CD14-positive monocyte (primary cell): Measurements from ENCODE around the gene SFT2D2. TPM values are rescaled to one million over a fixed set of nuclear protein-coding genes. Genes with fewer than 3 reads are reported as not detected.

Experiments
- DNase-seq, 3 donors: peaks; one replicate each; pipeline ENCODE4 v3.0.0-alpha.2; 2011 to 2022
- H2AFZ ChIP-seq: 2 replicates; pipeline ENCODE4 v1.6.0; 2012; ENCODE audit warnings: mild to moderate bottlenecking, low read depth, low read length, inconsistent platforms; ENCODE audit not compliant: insufficient read depth, poor library complexity, severe bottlenecking
- H3K27ac ChIP-seq, 2 donors: 1 replicate in 1 of 2; 2 replicates in 1 of 2; pipeline ENCODE4 v1.5.1; 2012 to 2013; ENCODE audit warnings: low read length in 2 of 2, control low read depth in 1 of 2, inconsistent platforms in 1 of 2, low read depth in 1 of 2, mild to moderate bottlenecking in 1 of 2
- H3K27me3 ChIP-seq, 2 donors: one replicate each; pipeline versions ENCODE4 v1.6.0 to v1.6.1; 2011 to 2013; ENCODE audit warnings: low read length in 2 of 2; ENCODE audit not compliant: control insufficient read depth in 2 of 2, insufficient read depth in 2 of 2
- H3K36me3 ChIP-seq, 2 donors: replicated peaks in 1 of 2; 1 replicate in 1 of 2; 2 replicates in 1 of 2; pipeline versions ENCODE4 v1.5.1 to v1.6.1; 2012 to 2013; ENCODE audit warnings: low read length in 2 of 2, control low read depth in 1 of 2, inconsistent platforms in 1 of 2, mild to moderate bottlenecking in 1 of 2; ENCODE audit not compliant: insufficient read depth in 2 of 2, control insufficient read depth in 1 of 2
- H3K4me1 ChIP-seq, 2 donors: 1 replicate in 1 of 2; 2 replicates in 1 of 2; pipeline versions ENCODE4 v1.5.1 to v1.6.1; 2012 to 2013; ENCODE audit warnings: low read length in 2 of 2, control low read depth in 1 of 2, inconsistent platforms in 1 of 2, mild to moderate bottlenecking in 1 of 2, moderate library complexity in 1 of 2; ENCODE audit not compliant: insufficient read depth in 2 of 2, control insufficient read depth in 1 of 2
- H3K4me2 ChIP-seq: replicated peaks from 2 replicates; pipeline ENCODE3; 2012; ENCODE audit warnings: low read length, moderate library complexity, mild to moderate bottlenecking; ENCODE audit not compliant: poor library complexity, severe bottlenecking; ENCODE audit errors: extremely low read depth
- H3K4me3 ChIP-seq, 3 experiments: fragments of 200-600 bp in 1 of 3; sonication (generic) in 1 of 3; replicated peaks in 1 of 3; 1 replicate in 2 of 3; 2 replicates in 1 of 3; pipeline ENCODE4 v1.5.1; 2011 to 2013; ENCODE audit warnings: low read length in 3 of 3, mild to moderate bottlenecking in 3 of 3, control low read depth in 2 of 3, low read depth in 2 of 3, inconsistent platforms in 1 of 3, moderate library complexity in 1 of 3
- H3K79me2 ChIP-seq: 2 replicates; pipeline ENCODE4 v1.6.0; 2012; ENCODE audit warnings: mild to moderate bottlenecking, control low read depth, inconsistent platforms, low read length, moderate library complexity; ENCODE audit not compliant: insufficient read depth
- H3K9ac ChIP-seq: 2 replicates; pipeline ENCODE4 v1.6.0; 2017; ENCODE audit warnings: low read length, mild to moderate bottlenecking; ENCODE audit not compliant: insufficient read depth, poor library complexity, severe bottlenecking
- H3K9me3 ChIP-seq, 2 donors: replicated peaks in 1 of 2; 1 replicate in 1 of 2; 2 replicates in 1 of 2; pipeline versions ENCODE4 v1.5.1 to v1.6.1; 2012 to 2013; ENCODE audit warnings: low read length in 2 of 2, control low read depth in 1 of 2; ENCODE audit not compliant: control insufficient read depth in 1 of 2, insufficient read depth in 1 of 2
- H4K20me1 ChIP-seq: 2 replicates; pipeline ENCODE4 v1.6.0; 2012; ENCODE audit warnings: mild to moderate bottlenecking, low read length, control low read depth, moderate library complexity; ENCODE audit not compliant: insufficient read depth
- H3K27ac Mint-ChIP-seq, 7 donors: one replicate each; pipeline ENCODE4 v1.8.0; 2020; ENCODE audit warnings: mild to moderate bottlenecking in 7 of 7, mixed read lengths in 7 of 7, moderate library complexity in 6 of 7, inconsistent platforms in 2 of 7
- H3K27me3 Mint-ChIP-seq, 3 donors: one replicate each; pipeline ENCODE4 v1.8.0; 2021 to 2022; ENCODE audit warnings: low read depth in 3 of 3, mild to moderate bottlenecking in 3 of 3, mixed read lengths in 3 of 3, moderate library complexity in 3 of 3, inconsistent platforms in 1 of 3
- H3K36me3 Mint-ChIP-seq, 2 donors: one replicate each; pipeline ENCODE4 v1.8.0; 2020; ENCODE audit warnings: mixed read lengths in 2 of 2, inconsistent platforms in 1 of 2, mild to moderate bottlenecking in 1 of 2
- H3K4me1 Mint-ChIP-seq: one replicate; pipeline ENCODE4 v1.8.0; 2020; ENCODE audit warnings: mild to moderate bottlenecking, mixed read lengths
- H3K4me3 Mint-ChIP-seq, 2 donors: one replicate each; pipeline ENCODE4 v1.8.0; 2020; ENCODE audit warnings: mild to moderate bottlenecking in 2 of 2, mixed read lengths in 2 of 2, moderate library complexity in 1 of 2
- H3K9me3 Mint-ChIP-seq, 7 donors: one replicate each; pipeline ENCODE4 v1.8.0; 2020 to 2022; ENCODE audit warnings: mixed read lengths in 7 of 7, mild to moderate bottlenecking in 6 of 7, moderate library complexity in 6 of 7, inconsistent platforms in 2 of 7
- CTCF ChIP-seq: fragments of 200-600 bp; IDR thresholded peaks from one replicate; pipeline ENCODE4 v1.8.0; 2022; ENCODE audit warnings: antibody characterized with exemption, mild to moderate bottlenecking
- WGBS: methylation state at CpG from one replicate; pipeline ENCODE4 v1.1.5; 2013; ENCODE audit warnings: missing lambda C conversion rate; ENCODE audit not compliant: insufficient coverage; 5-methylcytosine and 5-hydroxymethylcytosine counted together
- intact Hi-C, 2 donors: fragments of 100-400 bp; cut with micrococcal nuclease; formaldehyde crosslinking; loops; one replicate each; pipeline versions ENCODE4 v1.15.0 to v1.15.1; 2023
- polyA plus RNA-seq, 3 donors: library from polyadenylated mRNA; depleted of rRNA in 1 of 3; unstranded in 2 of 3; stranded (reverse) in 1 of 3; fragments of 300-500 nt in 2 of 3; fragments of >200 nt in 1 of 3; fragmentation: Illumina TruSeq in 2 of 3; gene quantifications; 1 replicate in 2 of 3; 2 replicates in 1 of 3; pipeline ENCODE4 v1.2.3, GENCODE V29; 2012 to 2021

Gene SFT2D2
- polyA plus RNA-seq, 3 donors, result 23.7 to 46.6 (median 34.9) TPM

- Mint-ChIP-seq H3K4me1 (peaks cover 8% of the 10 kb centered on the region), H3K36me3 (peaks cover 0 to 3% of the 10 kb centered on the region in 2 donors), H3K9me3 (no peaks in the 10 kb centered on the region), H3K4me3 (no peak overlapping the region), H3K27me3 (peaks cover 0 to 1% (median 0%) of the 10 kb centered on the region in 3 donors), H3K27ac (no peak overlapping the region)
- Histone ChIP-seq H3K27ac (no peak overlapping the region), H3K4me2 (no peak overlapping the region), H3K9ac (no peak overlapping the region), H2AFZ (no peak overlapping the region), H3K4me3 (no peak overlapping the region), H3K36me3 (no peaks in the 10 kb centered on the region), H4K20me1 (no peaks in the 10 kb centered on the region), H3K4me1 (no peaks in the 10 kb centered on the region), H3K9me3 (no peaks in the 10 kb centered on the region), H3K79me2 (no peaks in the 10 kb centered on the region), H3K27me3 (no peaks in the 10 kb centered on the region)
- no peak for TF ChIP-seq CTCF
- DNase-seq, result peak in 2 of 3 donors; percentile 5 to 19
- intact Hi-C loops, result no loop called here
- no CpG with 5 or more reads among the region's 1 CpG for WGBS
These were observed 61.4 kb downstream of the SFT2D2 start for GRCh38 chr1:168287237-168287664.

- no peak for DNase-seq
- Mint-ChIP-seq H3K4me1 (peaks cover 8% of the 10 kb centered on the region), H3K27ac (no peak overlapping the region), H3K9me3 (no peaks in the 10 kb centered on the region), H3K36me3 (peaks cover 0 to 5% of the 10 kb centered on the region in 2 donors), H3K27me3 (peaks cover 0 to 1% (median 0%) of the 10 kb centered on the region in 3 donors), H3K4me3 (no peak overlapping the region)
- no peaks in the 10 kb centered on the region for H3K9me3 ChIP-seq
- no peaks in the 10 kb centered on the region for H3K36me3 ChIP-seq
- H3K9ac ChIP-seq, result no peak overlapping the region
- intact Hi-C loops, result no loop called here
- H4K20me1 ChIP-seq, result no peaks in the 10 kb centered on the region
- no peak overlapping the region for H3K4me3 ChIP-seq
- H3K27ac ChIP-seq, result no peak overlapping the region
- no peak overlapping the region for H2AFZ ChIP-seq
- WGBS, result 100% methylated on average over 1 of the region's 3 CpGs
- H3K27me3 ChIP-seq, result no peaks in the 10 kb centered on the region
- TF ChIP-seq CTCF, result no peak
- no peaks in the 10 kb centered on the region for H3K79me2 ChIP-seq
- no peaks in the 10 kb centered on the region for H3K4me1 ChIP-seq
- H3K4me2 ChIP-seq, result no peak overlapping the region
These were observed 62.7 kb downstream of the SFT2D2 start for GRCh38 chr1:168288311-168289052.
